Neural progenitor cell (in vitro differentiated cells): ENCODE results near the gene ANKRD12. TPM values are rescaled to one million over a fixed set of nuclear protein-coding genes. Genes with fewer than 3 reads are reported as not detected.

Experiments
- DNase-seq: peaks from one replicate; pipeline ENCODE4 v3.0.0-alpha.2; 2016; ENCODE audit warnings: low spot score
- H2AFZ ChIP-seq: fragments of 200-600 bp; sonication (generic); replicated peaks from 2 replicates; pipeline ENCODE4 v1.6.1; 2016; ENCODE audit warnings: antibody characterized with exemption
- H3F3A ChIP-seq: fragments of 200-600 bp; sonication (generic); 2 replicates; pipeline ENCODE4 v1.6.1; 2016; ENCODE audit warnings: antibody characterized with exemption, low read depth
- H3K27ac ChIP-seq: fragments of 200-600 bp; sonication (generic); 2 replicates; pipeline ENCODE4 v1.5.1; 2016; ENCODE audit warnings: mild to moderate bottlenecking
- H3K27me3 ChIP-seq: fragments of 200-600 bp; sonication (generic); 2 replicates; pipeline ENCODE4 v1.6.1; 2016; ENCODE audit warnings: mild to moderate bottlenecking, moderate library complexity
- H3K36me3 ChIP-seq: fragments of 200-600 bp; sonication (generic); 2 replicates; pipeline ENCODE4 v1.5.1; 2016
- H3K4me1 ChIP-seq: fragments of 200-600 bp; sonication (generic); 2 replicates; pipeline ENCODE4 v1.6.1; 2016; ENCODE audit warnings: mixed run types
- H3K4me2 ChIP-seq: fragments of 200-600 bp; sonication (generic); 2 replicates; pipeline ENCODE4 v1.6.1; 2016
- H3K4me3 ChIP-seq: fragments of 200-600 bp; sonication (generic); 2 replicates; pipeline ENCODE4 v1.5.1; 2016
- H3K79me2 ChIP-seq: fragments of 200-600 bp; sonication (generic); 2 replicates; pipeline ENCODE4 v1.6.1; 2016; ENCODE audit warnings: low read depth
- H3K9ac ChIP-seq: fragments of 200-600 bp; sonication (generic); 2 replicates; pipeline ENCODE4 v1.6.1; 2016
- H3K9me3 ChIP-seq: fragments of 200-600 bp; sonication (generic); 2 replicates; pipeline ENCODE4 v1.5.1; 2016; ENCODE audit warnings: low read depth
- H4K20me1 ChIP-seq: fragments of 200-600 bp; sonication (generic); 2 replicates; pipeline ENCODE4 v1.6.1; 2016; ENCODE audit warnings: low read depth
- H3K27ac Mint-ChIP-seq: 3 replicates; pipeline ENCODE4 v1.8.0; 2021; ENCODE audit warnings: mixed read lengths
- H3K27me3 Mint-ChIP-seq: 2 replicates; pipeline ENCODE4 v1.8.0; 2022; ENCODE audit warnings: low read depth, mild to moderate bottlenecking, inconsistent platforms, moderate library complexity, mixed read lengths; ENCODE audit not compliant: insufficient read depth
- H3K36me3 Mint-ChIP-seq: 3 replicates; pipeline ENCODE4 v1.8.0; 2021; ENCODE audit warnings: mixed read lengths
- H3K4me1 Mint-ChIP-seq: 3 replicates; pipeline ENCODE4 v1.8.0; 2021; ENCODE audit warnings: mixed read lengths
- H3K4me3 Mint-ChIP-seq: 3 replicates; pipeline ENCODE4 v1.8.0; 2021; ENCODE audit warnings: mild to moderate bottlenecking, moderate library complexity, mixed read lengths
- H3K9me3 Mint-ChIP-seq: 3 replicates; pipeline ENCODE4 v1.8.0; 2020; ENCODE audit warnings: mixed read lengths
- CTCF ChIP-seq: fragments of 200-600 bp; sonication (generic); IDR thresholded peaks from 2 replicates; pipeline ENCODE4 v1.5.1; 2017; ENCODE audit warnings: antibody characterized with exemption, mild to moderate bottlenecking
- EZH2 ChIP-seq: fragments of 200-600 bp; sonication (generic); IDR thresholded peaks from 2 replicates; pipeline ENCODE4 v1.6.1; 2017; ENCODE audit warnings: antibody characterized with exemption, mild to moderate bottlenecking, moderate library complexity
- EZH2phosphoT487 ChIP-seq: fragments of 200-600 bp; sonication (generic); IDR thresholded peaks from 2 replicates; pipeline ENCODE4 v1.6.1; 2017; ENCODE audit warnings: antibody characterized with exemption
- total RNA-seq: library from RNA; depleted of rRNA; stranded (reverse); fragments of >200 nt; gene quantifications from 2 replicates; pipeline ENCODE4 v1.2.3, GENCODE V29; 2015; ENCODE audit warnings: low replicate concordance

The ANKRD12 gene
- total RNA-seq, 1 donor from 2014 or later: 38.2 TPM

- Mint-ChIP-seq H3K27ac (peak overlapping the region; percentile 94), H3K4me3 (peak overlapping the region; percentile 96), H3K4me1 (peaks cover 36% of the 10 kb centered on the region), H3K9me3 (no peaks in the 10 kb centered on the region), H3K36me3 (peaks cover 7% of the 10 kb centered on the region), H3K27me3 (peaks cover 5% of the 10 kb centered on the region)
- H3K79me2 ChIP-seq: peaks cover 46% of the 10 kb centered on the region
- H3K36me3 ChIP-seq: peaks cover 9% of the 10 kb centered on the region
- no peak overlapping the region for H3K9ac ChIP-seq
- H4K20me1 ChIP-seq: peaks cover 44% of the 10 kb centered on the region
- DNase-seq: peak; percentile 71
- peak overlapping the region; percentile 75 for H2AFZ ChIP-seq
- peaks cover 13% of the 10 kb centered on the region for H3K4me1 ChIP-seq
- peak overlapping the region; percentile 95 for H3K4me3 ChIP-seq
- no peaks in the 10 kb centered on the region for H3K9me3 ChIP-seq
- H3K4me2 ChIP-seq: peak overlapping the region; percentile 80
- TF ChIP-seq EZH2 (no peak), CTCF (no peak), EZH2phosphoT487 (no peak)
- H3K27me3 ChIP-seq: no peaks in the 10 kb centered on the region
- peaks cover 53% of the 10 kb centered on the region for H3F3A ChIP-seq
- H3K27ac ChIP-seq: no peak overlapping the region
These were observed 668 bp upstream of the ANKRD12 start for GRCh38 chr18:9135912-9136314.

GRCh38 chr18:9137168-9138066, 836 bp downstream of the ANKRD12 start:
- H3K4me2 ChIP-seq: peak overlapping the region; percentile 90
- no peaks in the 10 kb centered on the region for H3K36me3 ChIP-seq
- H3K4me1 Mint-ChIP-seq: peaks cover 40% of the 10 kb centered on the region
- H4K20me1 ChIP-seq: peaks cover 56% of the 10 kb centered on the region
- no peaks in the 10 kb centered on the region for H3K9me3 Mint-ChIP-seq
- no peaks in the 10 kb centered on the region for H3K9me3 ChIP-seq
- H2AFZ ChIP-seq: peak overlapping the region; percentile 97
- no peaks in the 10 kb centered on the region for H3K27me3 ChIP-seq
- H3F3A ChIP-seq: peaks cover 45% of the 10 kb centered on the region
- H3K79me2 ChIP-seq: peaks cover 61% of the 10 kb centered on the region
- TF ChIP-seq EZH2: no peak
- no peak for TF ChIP-seq CTCF
- TF ChIP-seq EZH2phosphoT487: no peak
- peaks cover 4% of the 10 kb centered on the region for H3K36me3 Mint-ChIP-seq
- DNase-seq: peak; percentile 91
- H3K9ac ChIP-seq: peak overlapping the region; percentile 44
- peak overlapping the region; percentile 94 for H3K27ac ChIP-seq
- peak overlapping the region; percentile 87 for H3K27ac Mint-ChIP-seq
- H3K4me3 ChIP-seq: peak overlapping the region; percentile 96
- H3K27me3 Mint-ChIP-seq: peaks cover 3% of the 10 kb centered on the region
- peaks cover 13% of the 10 kb centered on the region for H3K4me1 ChIP-seq
- peak overlapping the region; percentile 93 for H3K4me3 Mint-ChIP-seq

GRCh38 chr18:9139400-9140039, 2.9 kb downstream of the ANKRD12 start:
- Histone ChIP-seq H3K27ac (no peak overlapping the region), H3K79me2 (peaks cover 77% of the 10 kb centered on the region), H3K27me3 (no peaks in the 10 kb centered on the region), H3K9ac (no peak overlapping the region), H2AFZ (no peak overlapping the region), H3K9me3 (no peaks in the 10 kb centered on the region), H3F3A (peaks cover 26% of the 10 kb centered on the region), H3K4me2 (no peak overlapping the region), H3K36me3 (no peaks in the 10 kb centered on the region), H3K4me1 (peaks cover 13% of the 10 kb centered on the region), H4K20me1 (peaks cover 67% of the 10 kb centered on the region), H3K4me3 (no peak overlapping the region)
- H3K36me3 Mint-ChIP-seq: peaks cover 2% of the 10 kb centered on the region
- peak overlapping the region; percentile 17 for H3K4me3 Mint-ChIP-seq
- no peak for DNase-seq
- peaks cover 39% of the 10 kb centered on the region for H3K4me1 Mint-ChIP-seq
- H3K27ac Mint-ChIP-seq: no peak overlapping the region
- peaks cover 3% of the 10 kb centered on the region for H3K27me3 Mint-ChIP-seq
- no peaks in the 10 kb centered on the region for H3K9me3 Mint-ChIP-seq
- TF ChIP-seq EZH2 (no peak), CTCF (no peak), EZH2phosphoT487 (no peak)
